ENCODE measurements around the gene LGALS9C.
"Not testable (repeated sequence)": the region's sequence is repeated elsewhere in the genome, so short reads cannot be mapped to it uniquely, and the experiment has no call there.

GRCh38 chr17:18442093-18442492 lies 34.5 kb upstream of the LGALS9C start:
- TF ChIP-seq POLR2AphosphoS5 (IDR thresholded peaks at IDR 0.05; ENCODE audit: low read depth, low read length); EZH2phosphoT487 (IDR thresholded peaks at IDR 0.05; ENCODE audit: borderline replicate concordance); CTCF (IDR thresholded peaks at IDR 0.05 in 2 of 3, conservative IDR thresholded peaks at IDR 0.05 in 1 of 3; ENCODE audit: borderline replicate concordance in 1 of 3, insufficient read depth in 1 of 3, low read depth in 2 of 3, low read length in 2 of 3); EZH2 (IDR thresholded peaks at IDR 0.05); RAD21 (IDR thresholded peaks at IDR 0.05; ENCODE audit: low read depth); POLR2A (IDR thresholded peaks at IDR 0.05; ENCODE audit: borderline replicate concordance, extremely low read depth, insufficient read depth, insufficient read length); REST (IDR thresholded peaks at IDR 0.05; ENCODE audit: low read depth); CEBPB (IDR thresholded peaks at IDR 0.05; ENCODE audit: low read depth): not testable (repeated sequence)
